A549 (cell line): ENCODE measurements around the gene ARHGAP12.

Experiments
- CHD2 ChIP-seq: fragments of 150-350 bp; IDR thresholded peaks from 2 replicates; pipeline ENCODE4 v1.6.1; 2014; ENCODE audit warnings: low read length; ENCODE audit not compliant: partially characterized antibody
- CTCF ChIP-seq: fragments of >200 bp; sonication (Bioruptor Twin); formaldehyde crosslinking; IDR thresholded peaks from 3 replicates; pipeline ENCODE4 v1.5.1; 2016
- MAX ChIP-seq: IDR thresholded peaks from 2 replicates; pipeline ENCODE4 v1.6.1; 2012
- USF2 ChIP-seq: fragments of 450-650 bp; IDR thresholded peaks from 2 replicates; pipeline ENCODE4 v1.6.1; 2014; ENCODE audit warnings: antibody characterized with exemption
- ZSCAN20 ChIP-seq: fragments of 250-450 bp; sonication (Bioruptor Pico); IDR thresholded peaks from 2 replicates; pipeline ENCODE4 v1.8.0; 2022; ENCODE audit warnings: mild to moderate bottlenecking, moderate library complexity

GRCh38 chr10:31974434-31975124 is 45.9 kb upstream of the ARHGAP12 start:
- TF ChIP-seq ZSCAN20 (CRISPR knock-in tag) (no peak), CTCF (no peak), MAX (no peak), USF2 (no peak), CHD2 (no peak)
